Breast epithelium (tissue), 3 donors: ENCODE results near the gene SPNS3.

Experiments
- CTCF ChIP-seq, 3 donors: fragments of 450-650 bp; IDR thresholded peaks; one replicate each; pipeline ENCODE4 v1.5.1; 2016 to 2017; ENCODE audit warnings: antibody characterized with exemption in 3 of 3, mild to moderate bottlenecking in 3 of 3, moderate library complexity in 3 of 3
- POLR2A ChIP-seq: fragments of 450-650 bp; IDR thresholded peaks from one replicate; pipeline ENCODE4 v1.6.1; 2016; ENCODE audit warnings: antibody characterized with exemption, mild to moderate bottlenecking, moderate library complexity

GRCh38 chr17:4531988-4532736 is 98.4 kb downstream of the SPNS3 start:
- TF ChIP-seq CTCF (IDR thresholded peaks at IDR 0.05) (no peak), POLR2A (no peak)
